ENCODE data around the gene CORO2A.

Gene CORO2A

DNA sequence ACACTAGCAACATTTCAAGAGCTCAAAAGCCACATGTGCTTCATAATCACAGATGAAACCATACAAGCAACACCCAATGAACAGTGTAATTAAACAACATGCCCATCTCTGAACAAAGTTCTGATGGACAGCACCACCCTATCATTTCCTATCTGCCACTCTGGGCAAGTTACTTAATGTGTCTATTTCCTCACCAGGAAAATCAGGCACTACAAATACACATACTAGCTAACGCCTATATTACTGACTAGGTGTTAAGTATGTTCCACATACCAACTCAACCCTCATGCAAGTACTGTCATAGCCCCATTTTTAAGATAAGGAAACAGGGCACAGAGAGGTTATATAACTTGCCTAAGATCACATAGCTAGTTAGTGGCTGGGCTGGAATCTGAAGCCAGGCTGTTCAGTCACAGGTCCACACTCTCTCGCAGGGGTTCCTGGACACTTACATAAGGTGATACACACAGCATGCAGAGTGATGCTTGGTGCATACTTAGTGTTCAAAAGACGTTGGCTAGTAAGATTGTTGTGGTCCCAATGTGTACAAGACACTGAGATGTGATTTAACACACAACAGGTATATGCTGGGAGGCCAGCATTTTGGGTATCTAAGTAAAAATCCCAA, 24.2 kb downstream of the CORO2A start:
- no peak for DNase-seq (ENCODE audit: low spot score)

DNA sequence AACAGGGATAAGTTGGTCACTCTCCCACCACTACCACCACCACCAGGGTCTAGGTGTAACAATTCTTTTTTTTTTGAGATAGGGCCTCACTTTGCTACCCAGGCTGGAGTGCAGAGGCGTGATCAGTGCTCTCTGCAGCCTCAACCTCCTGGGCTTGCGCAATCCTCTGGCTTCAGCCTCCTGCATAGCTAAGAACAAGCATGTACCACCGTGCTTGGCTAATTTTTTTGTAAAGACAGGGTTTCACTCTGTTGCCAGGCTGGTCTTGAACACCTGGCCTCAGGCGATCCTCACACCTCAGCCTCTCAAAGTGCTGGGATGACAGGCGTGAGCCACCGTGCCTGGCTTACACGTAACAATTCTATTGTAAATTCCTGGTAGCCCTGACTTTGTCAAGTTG, 27.5 kb downstream of the CORO2A start:
- no peak for DNase-seq (ENCODE audit: low spot score)

DNA sequence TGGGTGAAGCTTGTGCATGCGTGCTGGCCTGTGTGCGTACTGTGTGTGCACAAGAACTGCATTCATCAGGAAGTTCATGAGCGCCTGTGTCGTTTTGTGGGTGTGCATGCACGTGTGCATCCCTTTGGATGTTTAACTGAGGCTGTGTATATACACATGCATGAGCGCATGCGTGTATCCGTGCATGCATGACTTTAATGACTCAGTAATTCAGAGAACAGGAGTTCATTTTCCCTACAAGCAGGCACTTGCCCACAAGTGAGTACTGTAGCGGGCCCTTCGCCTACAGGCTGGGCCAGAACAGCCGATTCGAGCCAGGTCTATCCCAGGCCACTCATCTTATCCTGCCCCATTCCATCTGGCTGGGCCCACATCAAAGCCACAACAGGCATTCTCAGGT, 29.8 kb downstream of the CORO2A start:
- DNase-seq (ENCODE audit: low spot score), result no peak

DNA sequence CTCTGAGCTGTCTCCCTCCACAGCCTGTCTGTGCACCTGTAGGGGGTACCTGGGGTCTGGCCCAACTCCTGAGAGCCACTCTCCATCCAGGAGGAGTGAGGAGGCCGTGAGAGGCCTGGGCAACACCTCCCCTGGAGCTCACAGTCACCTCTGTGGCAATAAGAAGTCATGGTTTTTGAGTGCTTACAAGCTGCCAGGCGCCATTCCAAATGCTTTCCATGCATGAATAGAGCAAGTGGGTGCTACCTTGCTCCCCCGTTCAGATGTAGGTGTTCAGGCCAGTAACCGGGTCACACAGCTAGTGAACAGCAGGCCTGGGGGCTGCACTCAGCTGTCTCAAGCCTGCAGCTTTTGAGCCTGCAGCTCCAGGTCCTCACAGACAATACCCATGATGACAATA, 30.6 kb downstream of the CORO2A start:
- no peak for DNase-seq (ENCODE audit: low spot score)

DNA sequence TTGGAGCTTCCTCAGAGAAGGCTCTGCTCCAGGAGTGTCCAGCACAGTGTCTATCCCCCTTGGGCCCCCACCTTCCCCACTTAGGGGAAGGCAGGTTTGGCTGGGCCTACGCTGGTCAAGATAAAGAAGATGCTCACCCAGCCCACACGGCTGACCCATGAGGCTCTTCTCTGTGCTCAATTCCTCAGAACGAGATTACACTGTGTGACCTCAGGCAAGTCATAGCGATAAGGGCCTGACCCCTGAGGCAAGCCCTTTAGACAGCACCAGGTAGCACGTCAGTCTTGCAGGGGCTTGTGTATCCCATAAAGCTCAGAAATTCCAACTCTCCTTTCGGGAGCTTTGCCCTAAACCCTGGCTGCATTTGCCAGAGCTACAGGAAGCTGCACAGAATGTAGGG, 32.6 kb downstream of the CORO2A start:
- DNase-seq (ENCODE audit: low spot score), result no peak

DNA sequence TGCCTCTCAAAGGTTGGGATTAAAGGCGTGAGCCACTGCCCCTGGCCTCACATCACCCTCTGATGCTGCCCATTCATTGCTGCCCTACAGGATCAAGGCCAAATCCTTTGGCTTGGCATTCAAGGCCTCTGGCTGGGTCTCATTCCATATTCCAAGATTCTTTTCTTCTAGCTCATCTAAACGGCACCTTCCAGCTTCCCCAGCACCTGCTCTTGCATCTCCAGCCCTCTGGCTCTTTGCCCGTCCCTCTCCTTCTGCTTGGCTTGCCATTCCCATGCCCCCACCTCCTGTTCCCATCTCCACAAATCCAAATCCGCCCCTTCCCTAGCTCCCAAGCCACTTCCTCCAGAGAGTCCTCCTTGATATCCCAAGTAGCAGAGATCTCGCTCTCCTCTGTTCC, 33.1 kb downstream of the CORO2A start:
- no peak for DNase-seq (ENCODE audit: low spot score)

DNA sequence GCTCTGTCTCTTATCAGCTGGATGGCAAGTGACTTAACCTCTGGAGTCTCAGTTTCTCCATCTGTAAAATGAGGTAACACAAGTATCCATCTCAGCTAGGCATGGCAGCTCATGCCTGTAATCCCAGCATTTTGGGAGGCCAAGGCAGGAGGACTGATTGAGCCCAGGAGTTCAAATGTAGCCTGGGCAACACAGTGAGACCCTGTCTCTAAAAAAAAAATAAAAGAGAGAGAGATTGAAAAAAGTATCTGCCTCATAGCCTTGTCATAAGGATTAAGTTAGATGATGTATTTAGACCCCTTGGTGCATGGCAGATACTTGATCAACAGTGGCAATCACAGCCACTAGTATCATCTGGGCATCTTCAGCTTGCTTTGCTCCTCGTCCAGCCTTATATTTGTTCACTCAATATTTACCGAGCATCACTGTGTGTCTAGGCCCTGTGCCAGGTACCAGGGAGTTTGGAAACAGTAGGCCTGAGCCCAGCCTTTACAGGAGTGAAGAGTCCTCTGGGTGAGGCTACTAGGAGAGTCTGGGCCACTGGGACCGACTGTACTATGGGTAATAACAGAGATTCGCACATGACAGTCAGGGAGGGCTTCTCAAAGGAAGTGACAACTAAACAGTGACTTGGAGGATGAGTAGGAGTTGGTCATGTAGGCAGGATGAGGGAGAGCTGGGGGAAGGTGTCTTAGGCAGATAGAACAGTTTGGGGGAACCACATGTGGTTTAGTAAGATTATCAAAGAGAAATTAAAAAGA, 34.2 kb downstream of the CORO2A start:
- no peak for DNase-seq (ENCODE audit: low spot score)

DNA sequence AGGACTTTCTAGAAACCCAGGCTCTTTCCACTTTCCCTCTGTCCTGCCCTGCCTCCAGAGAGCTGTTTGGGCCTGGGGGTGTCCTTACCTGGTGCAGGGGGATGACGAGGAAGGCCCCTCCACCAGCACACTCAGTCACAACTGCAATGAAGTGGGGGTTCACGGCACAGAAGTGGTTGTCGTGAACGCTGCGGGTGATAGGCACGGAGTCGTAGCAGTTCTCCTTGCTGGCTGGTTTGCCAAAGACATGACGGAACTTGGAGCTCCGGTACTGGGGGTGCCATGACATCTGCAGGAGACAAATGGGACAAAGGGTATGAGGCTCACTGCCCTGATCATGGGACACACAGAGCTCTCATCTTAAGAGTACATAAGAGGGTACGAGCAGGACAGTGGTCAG, 35.1 kb downstream of the CORO2A start:
- no peak for DNase-seq (ENCODE audit: low spot score)

DNA sequence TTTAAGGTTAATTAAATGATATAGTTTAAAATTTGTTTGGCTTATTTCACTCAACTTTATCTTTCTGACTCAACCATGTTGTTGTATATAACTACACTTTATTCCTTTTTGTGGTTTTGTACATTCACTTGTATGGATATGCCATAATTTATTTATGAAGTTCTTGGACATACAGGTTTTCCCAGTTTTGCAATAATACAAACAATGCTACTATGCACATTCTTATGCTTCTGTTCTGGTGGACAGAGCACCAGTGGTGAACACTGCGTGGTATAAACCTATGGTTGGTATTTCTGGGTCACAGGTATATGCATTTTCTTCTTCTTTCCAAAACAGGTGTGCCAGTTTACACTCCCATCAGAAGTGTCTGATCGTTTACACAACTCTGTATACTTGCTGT, 37.8 kb downstream of the CORO2A start:
- no peak for DNase-seq (ENCODE audit: low spot score)

DNA sequence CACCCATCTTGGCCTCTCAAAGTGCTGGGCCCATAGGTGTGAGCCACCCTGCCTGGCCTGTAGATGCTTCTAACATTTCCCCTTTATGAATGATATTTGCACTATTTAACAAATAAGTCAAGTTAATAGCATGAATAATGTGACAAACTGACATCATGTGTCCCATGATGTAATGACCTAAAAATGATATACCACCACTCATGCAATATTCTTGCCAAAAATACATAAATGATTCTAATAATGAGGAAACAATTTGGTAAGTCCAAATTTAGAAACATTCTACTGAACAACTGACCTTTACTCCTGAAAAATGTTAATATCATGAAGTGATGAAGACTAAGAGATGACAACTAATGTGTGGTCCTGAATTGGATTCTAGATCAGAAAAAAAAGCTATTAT, 39.9 kb downstream of the CORO2A start:
- DNase-seq (ENCODE audit: low spot score), result no peak

DNA sequence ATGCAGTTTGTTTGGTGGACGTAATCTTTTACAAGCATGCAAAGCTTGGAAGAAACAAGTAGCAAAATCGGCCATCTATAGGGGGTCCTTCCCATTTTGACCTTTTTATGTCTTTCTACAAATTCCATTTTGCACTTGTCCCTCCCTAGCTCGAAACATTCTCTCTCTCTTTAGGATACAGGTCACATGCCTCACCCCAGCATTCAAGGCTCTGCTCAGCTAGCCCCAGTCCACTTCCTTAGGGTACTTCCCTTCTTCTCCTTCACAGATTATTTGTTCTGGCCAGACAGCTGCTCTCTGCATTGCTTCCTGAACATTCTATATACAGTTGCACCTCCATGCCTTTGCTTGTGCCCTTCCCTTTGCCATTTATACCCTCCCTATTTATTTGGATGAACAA, 41.7 kb downstream of the CORO2A start:
- DNase-seq (ENCODE audit: low spot score), result no peak

DNA sequence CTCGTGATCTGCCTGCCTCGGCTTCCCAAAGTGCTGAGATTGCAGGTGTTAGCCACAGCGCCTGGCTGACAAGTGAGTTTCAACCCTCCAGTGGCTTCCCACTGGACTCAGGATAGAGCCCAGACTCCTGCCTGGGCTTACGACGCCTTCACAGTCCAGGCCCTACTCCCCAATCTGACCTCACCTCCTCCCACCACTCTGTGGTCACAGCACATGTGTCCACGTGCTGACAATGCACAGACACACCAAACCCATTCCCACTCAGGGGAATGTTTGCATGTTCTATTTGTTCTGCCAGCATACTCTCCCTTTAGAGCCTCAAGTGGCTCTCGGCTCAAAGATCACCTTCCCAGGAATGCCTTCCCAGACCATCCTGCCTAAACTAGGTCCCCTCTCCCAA, 42.3 kb downstream of the CORO2A start:
- no peak for DNase-seq (ENCODE audit: low spot score)

DNA sequence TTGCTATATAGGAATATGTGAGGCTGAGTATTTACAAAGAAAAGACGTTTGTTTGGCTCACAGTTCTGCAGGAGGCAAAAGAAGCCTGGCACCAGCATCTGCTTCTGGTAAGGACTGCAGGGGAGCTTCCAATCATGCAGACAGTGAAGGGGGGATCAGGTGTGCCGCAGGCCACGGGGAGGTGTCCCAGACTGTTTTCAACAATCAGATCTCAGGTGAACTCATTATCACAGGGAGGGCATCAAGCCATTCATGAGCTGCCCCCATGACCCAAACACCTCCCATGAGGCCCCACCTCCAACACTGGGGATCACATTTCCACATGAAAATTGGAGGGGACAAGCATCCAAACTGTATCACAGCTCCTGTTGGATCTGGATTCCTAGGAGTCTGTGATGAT, 43.0 kb downstream of the CORO2A start:
- no peak for DNase-seq (ENCODE audit: low spot score)

DNA sequence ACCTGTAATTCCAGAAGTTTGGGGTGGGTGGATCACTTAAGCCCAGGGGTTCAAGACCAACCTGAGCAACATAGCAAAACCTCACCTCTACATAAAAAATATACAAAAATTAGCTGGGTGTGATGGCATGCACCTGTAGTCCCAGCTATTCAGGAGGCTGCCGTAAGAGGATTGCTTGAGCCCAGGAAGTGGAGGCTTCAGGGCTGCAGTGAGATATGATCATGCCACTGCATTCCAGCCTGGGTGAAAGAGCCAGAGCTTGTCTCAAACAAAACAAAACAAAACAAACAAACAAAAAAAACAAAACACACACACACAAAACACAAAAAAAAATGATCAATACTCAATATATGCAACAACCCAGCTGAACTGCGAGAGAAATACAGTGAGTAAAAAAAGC, 44.0 kb downstream of the CORO2A start:
- no peak for DNase-seq (ENCODE audit: low spot score)

DNA sequence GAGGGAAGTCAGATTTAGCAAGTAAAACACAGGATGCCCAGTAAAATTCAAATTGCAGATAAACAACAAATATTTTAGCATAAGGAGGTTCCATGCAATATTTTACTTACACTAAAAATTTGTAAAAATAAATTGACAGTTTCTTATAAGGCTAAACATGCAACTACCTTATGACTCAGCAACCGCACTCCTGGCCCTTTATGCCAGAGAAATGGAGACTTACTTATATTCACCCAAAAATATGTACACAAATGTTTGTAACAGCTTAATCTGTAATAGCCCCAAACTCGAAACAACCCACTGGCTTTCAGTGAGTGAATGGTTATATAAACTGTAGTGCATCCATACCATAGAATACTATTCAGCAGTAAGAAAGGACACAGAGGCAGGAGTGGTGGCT, 44.9 kb downstream of the CORO2A start:
- no peak for DNase-seq (ENCODE audit: low spot score)

DNA sequence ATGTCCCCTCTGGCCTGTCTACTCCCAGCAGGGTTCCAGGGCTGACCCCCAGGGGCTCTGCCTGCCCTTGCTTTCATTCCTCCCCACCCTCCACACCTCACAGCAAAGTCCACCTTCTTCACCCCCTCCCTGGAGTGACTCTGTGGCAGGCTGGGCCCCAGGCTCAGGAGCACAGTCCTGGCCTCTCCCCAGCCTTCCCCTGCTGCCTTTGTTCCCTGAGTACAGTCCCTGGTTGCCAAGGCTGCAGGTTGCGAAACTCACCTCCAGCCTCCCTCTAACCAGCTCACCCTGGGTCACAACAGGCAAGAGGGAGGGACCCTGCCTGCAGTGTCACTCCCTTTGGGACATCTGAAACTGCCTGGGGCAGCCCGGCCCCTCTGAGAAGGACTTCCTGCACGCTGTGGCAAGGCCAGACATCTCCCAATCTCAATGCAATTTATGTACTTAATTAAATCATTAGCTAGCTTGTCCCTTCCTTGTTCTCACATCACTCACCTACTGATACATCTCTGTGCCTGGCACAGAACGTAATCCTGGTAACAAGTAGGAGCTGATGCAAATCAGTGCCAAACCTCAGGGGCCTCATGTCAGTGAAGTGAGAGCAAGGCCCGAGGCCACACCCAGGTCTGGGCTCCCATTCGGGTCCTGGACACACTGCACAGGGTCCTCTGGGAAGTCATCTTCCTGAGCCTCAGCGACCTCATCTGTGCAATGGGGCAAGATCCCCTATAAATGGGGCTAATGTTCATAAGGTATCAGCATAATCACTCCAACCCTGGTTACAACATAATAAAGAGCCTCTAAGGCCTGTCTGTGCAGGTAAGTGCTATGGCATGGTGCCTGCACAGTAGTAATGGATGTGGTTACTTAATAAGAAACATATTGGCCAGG, 46.1 kb downstream of the CORO2A start:
- no peak for DNase-seq (ENCODE audit: low spot score)

DNA sequence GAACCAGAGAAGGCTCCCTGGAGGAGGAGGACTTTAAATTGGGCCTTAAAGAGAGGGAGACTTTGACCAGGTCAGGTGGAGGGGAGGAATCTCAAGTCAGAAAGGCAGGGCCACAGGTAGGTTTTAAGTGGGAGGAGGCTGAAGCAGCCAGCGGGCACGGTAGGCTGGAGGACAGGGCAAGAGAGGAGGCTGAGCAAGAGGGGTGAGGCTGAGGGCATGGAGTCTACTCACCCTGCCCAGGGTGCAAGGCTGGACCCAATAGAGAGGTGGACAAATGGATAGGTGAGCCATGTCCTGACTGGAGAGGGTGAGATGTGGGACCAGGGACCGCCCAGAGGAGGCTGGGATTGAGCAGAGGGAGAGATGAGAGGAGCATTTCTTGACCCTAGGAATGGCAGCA, 47.8 kb downstream of the CORO2A start:
- DNase-seq (ENCODE audit: low spot score), result no peak

DNA sequence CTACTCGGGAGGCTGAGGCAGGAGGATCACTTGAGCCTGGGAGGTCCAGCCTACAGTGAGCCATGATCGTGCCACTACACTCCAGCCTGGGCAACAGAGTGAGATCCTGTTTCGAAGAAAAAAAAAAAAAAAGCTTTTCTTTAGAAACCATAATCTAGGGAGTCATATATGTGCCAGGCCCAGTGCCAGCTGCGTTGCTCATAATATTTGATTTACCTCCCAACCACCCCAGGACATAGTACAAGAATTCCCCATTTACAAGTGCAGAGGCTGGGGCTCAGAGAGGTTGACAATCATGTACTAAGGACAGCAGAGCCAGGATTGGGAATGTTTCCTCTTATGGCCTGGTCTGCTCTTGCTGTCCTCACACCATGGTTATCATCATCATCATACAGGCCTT, 48.4 kb downstream of the CORO2A start:
- DNase-seq (ENCODE audit: low spot score), result no peak

DNA sequence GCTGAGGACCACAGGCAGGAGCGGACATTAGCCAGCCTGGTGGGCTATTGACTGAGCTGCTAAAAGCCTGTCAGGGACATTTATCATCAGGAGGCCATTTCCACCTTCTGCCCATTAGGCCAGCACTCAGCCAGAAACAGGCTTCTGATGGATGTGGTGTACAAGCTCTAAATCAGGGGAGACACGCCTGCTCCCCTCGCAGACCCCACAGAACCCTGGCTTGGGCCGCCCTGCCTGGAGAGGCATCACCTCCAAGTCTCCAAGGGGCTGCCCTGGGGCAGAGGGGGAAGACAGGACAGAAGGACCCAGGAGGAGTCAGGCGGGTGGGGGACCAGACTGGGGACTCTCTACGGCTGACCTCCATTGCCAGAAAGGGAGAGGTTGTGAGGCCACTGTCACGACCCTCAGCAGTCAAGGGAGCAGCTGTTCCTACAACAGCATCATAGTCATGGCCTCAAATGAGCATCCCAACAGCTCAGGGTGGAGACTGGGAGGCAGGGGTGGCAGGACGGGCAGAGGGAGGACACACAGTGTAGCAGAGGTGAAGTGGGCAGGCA, 49.4 kb downstream of the CORO2A start:
- no peak for DNase-seq (ENCODE audit: low spot score)

DNA sequence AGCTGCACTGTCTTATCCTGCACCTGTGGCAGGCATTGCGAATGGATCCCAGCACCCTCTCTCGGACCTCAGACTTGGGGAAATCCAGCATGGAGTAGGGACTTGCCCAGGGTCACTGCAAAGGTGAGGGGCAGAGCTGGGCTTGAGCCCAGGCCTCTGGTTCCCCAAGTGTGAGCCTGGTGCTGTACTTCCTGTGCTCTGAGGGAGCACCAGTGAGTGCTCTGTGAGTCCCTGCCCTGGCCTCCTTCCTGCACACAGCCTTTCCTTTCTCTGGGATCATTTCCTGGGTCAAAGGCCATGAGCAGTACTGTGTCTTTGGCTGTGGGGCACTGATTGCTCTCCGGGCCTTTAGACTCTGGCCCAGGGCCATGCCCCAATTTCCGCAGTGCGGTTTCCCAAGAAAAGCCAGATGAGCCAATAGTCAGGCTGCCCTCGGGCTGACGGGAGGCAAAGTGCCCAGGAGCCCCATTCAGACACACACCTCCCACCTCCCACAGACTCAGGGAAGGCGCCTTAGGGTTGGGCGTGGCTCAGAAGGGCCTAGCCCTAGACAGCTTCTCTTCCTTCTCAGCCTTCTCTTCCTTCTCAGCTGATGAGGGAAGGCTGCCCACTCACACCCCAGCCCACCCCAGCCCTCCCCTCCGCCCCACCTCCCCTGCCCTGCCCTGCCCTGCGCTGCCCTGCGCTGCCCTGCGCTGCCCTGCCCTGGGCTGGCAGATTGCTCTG, 50.1 kb downstream of the CORO2A start:
- DNase-seq (ENCODE audit: low spot score), result no peak

DNA sequence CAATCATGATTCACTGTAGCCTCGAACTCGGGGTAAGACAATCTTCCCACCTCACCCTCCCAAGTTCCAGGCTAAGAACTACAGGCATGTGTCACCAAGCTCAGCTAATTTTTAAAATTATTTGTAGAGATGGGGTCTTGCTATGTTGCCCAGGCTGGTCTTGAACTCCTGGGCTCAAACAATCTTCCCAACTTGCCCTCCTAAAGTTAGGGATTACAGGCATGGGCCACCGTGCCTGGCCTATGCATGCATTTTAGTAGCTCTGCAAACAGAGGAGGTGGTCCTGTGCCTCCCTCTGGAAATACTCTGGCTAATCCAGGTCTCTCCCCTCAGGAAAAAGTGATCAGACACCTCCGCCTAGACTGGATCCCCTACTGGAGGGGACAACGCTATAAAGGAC, 51.9 kb downstream of the CORO2A start:
- no peak for DNase-seq (ENCODE audit: low spot score)

DNA sequence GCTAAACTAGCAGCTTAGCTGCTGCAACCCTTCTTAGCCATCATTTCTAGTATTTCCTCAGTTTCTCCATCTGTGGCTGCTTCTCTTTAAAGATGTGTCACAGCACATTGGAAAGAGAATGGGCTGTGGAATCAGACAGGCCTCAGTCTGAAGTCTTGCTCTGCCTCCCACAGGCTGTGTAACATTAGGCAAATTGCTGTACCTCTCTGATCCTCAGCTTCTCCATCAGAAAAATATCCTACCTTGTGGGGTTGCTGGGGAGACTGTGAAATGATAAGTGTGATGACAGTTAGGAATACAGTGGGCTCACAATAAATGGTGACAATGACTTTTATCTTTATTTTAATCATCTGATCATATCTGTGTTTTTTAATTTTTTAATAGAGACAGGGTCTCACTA, 55.9 kb downstream of the CORO2A start:
- no peak for DNase-seq (ENCODE audit: low spot score)

All from CD4-positive, alpha-beta T cell treated with Interleukin-6 at 100 ng/mL for 8 hours (primary cell).